Heart left ventricle (tissue), 16 donors: Measurements from ENCODE around the gene SMCR8. TPM values are rescaled to one million over a fixed set of nuclear protein-coding genes. Genes with fewer than 3 reads are reported as not detected.
"Not testable (repeated sequence)": the region's sequence is repeated elsewhere in the genome, so short reads cannot be mapped to it uniquely, and the experiment has no call there.

Experiments used
- ATAC-seq, 4 donors: fragments of 200-7000 bp; cut with Tn5 transposase; one replicate each; pipeline ENCODE4 v1.9.1; 2020 to 2022; ENCODE audit warnings: moderate library complexity in 4 of 4, mild to moderate bottlenecking in 3 of 4, moderate number of reproducible peaks in 1 of 4
- DNase-seq, 5 donors: peaks; one replicate each; pipeline ENCODE4 v3.0.0-alpha.2; 2020
- H3K27ac ChIP-seq, 12 donors: fragments of 200-600 bp; sonication (generic) in 4 of 12; one replicate each; pipeline versions ENCODE4 v1.5.0 to v1.8.0; 2016 to 2022; ENCODE audit warnings: mild to moderate bottlenecking in 2 of 12
- H3K27me3 ChIP-seq, 9 donors: fragments of 200-600 bp; sonication (generic) in 2 of 9; one replicate each; pipeline versions ENCODE4 v1.5.1 to v1.8.0; 2016 to 2022; ENCODE audit warnings: mild to moderate bottlenecking in 3 of 9
- H3K36me3 ChIP-seq, 9 donors: fragments of 200-600 bp; sonication (generic) in 2 of 9; one replicate each; pipeline versions ENCODE4 v1.5.0 to v1.8.0; 2018 to 2022; ENCODE audit warnings: mild to moderate bottlenecking in 2 of 9
- H3K4me1 ChIP-seq, 12 donors: fragments of 200-600 bp; sonication (generic) in 4 of 12; one replicate each; pipeline versions ENCODE4 v1.5.0 to v1.8.0; 2016 to 2022; ENCODE audit warnings: mild to moderate bottlenecking in 3 of 12
- H3K4me3 ChIP-seq, 12 donors: fragments of 200-600 bp; sonication (generic) in 4 of 12; one replicate each; pipeline versions ENCODE4 v1.5.0 to v1.8.0; 2017 to 2022; ENCODE audit warnings: mild to moderate bottlenecking in 9 of 12, moderate library complexity in 4 of 12
- H3K9me3 ChIP-seq, 12 donors: fragments of 200-600 bp; sonication (generic) in 4 of 12; one replicate each; pipeline versions ENCODE4 v1.5.0 to v1.8.0; 2016 to 2022; ENCODE audit warnings: mild to moderate bottlenecking in 1 of 12
- POLR2A ChIP-seq, 2 donors: fragments of 450-650 bp; IDR thresholded peaks; one replicate each; pipeline ENCODE4 v1.6.1; 2017; ENCODE audit warnings: antibody characterized with exemption in 2 of 2, mild to moderate bottlenecking in 2 of 2, moderate library complexity in 2 of 2
- WGBS, 4 donors: extraction: QIAGEN DNeasy Blood & Tissue Kit in 2 of 4; methylation state at CpG; one replicate each; pipeline versions ENCODE4 v1.1.5 to v1.1.7; 2013 to 2018; 5-methylcytosine and 5-hydroxymethylcytosine counted together
- intact Hi-C, 10 donors: fragments of 100-400 bp; cut with DNase I; formaldehyde crosslinking; loops; one replicate each; pipeline versions ENCODE4 v1.11.1 to v1.14.2; 2022
- polyA plus RNA-seq, 2 donors: library from polyadenylated mRNA; stranded (reverse); fragments of 200-250 nt; gene quantifications; one replicate each; pipeline ENCODE4 v1.2.3, GENCODE V29; 2013
- total RNA-seq, 9 donors: library from RNA; depleted of rRNA in 2 of 9; stranded (reverse); fragments of >200 nt in 2 of 9; fragmentation: NEBNext Ultra II Directional in 3 of 9; extraction: Animal tissue kit (Norgen Biotek cat#: 25700) in 3 of 9; gene quantifications; one replicate each; pipeline versions ENCODE4 v1.1.0 to v1.2.4, GENCODE V29; 2016 to 2023
- TF ChIP-seq, protein P1 (sequence below), 12 donors: fragments of 200-600 bp; sonication (generic) in 4 of 12; IDR thresholded peaks; one replicate each; pipeline versions ENCODE4 v1.5.0 to v1.8.0; 2018 to 2022; ENCODE audit warnings: antibody characterized with exemption in 12 of 12, mild to moderate bottlenecking in 5 of 12
- donor health status: ischemic (EF 13 %, LVEDD 7.1; RV severe dilation, severe dysfunction).
- donor health status: healthy with polysubstance abuse.
- donor health status: DM: no; HTN: yes; CAD: no.
- donor health status: DM: no; HTN: no; CAD: no.
- donor health status: ischemic (EF 25% LVEDD 6.9; RV normal size, moderate dysfunction).
- donor health status: ischemic (EF 25% LVEDD 5.7; RV mildly dilated, moderate dysfunction).
- donor health status: healthy.
- donor health status: DM: yes; HTN: yes; CAD: no.
- donor health status: ischemic (EF 35%, LVEDD 5.7; RV mildly dilated, moderate dysfunction).
- donor health status: nonischemic (EF 11% LVEDD 7.7; RV severe dilation, severe dysfunction).
- donor health status: DM: yes; HTN: yes; CAD: no.
- donor health status: PGD.
- donor health status: ischemic (EF 29% LVEDD 5.4; RV normal size, mild dysfunction).
- donor health status: nonischemic (EF 23%, LVEDD 6.1; RV moderate dilation, normal function).

Gene SMCR8
- total and polyA plus RNA-seq, 11 donors, result 2.9 to 17.6 (median 12.4) TPM

DNA sequence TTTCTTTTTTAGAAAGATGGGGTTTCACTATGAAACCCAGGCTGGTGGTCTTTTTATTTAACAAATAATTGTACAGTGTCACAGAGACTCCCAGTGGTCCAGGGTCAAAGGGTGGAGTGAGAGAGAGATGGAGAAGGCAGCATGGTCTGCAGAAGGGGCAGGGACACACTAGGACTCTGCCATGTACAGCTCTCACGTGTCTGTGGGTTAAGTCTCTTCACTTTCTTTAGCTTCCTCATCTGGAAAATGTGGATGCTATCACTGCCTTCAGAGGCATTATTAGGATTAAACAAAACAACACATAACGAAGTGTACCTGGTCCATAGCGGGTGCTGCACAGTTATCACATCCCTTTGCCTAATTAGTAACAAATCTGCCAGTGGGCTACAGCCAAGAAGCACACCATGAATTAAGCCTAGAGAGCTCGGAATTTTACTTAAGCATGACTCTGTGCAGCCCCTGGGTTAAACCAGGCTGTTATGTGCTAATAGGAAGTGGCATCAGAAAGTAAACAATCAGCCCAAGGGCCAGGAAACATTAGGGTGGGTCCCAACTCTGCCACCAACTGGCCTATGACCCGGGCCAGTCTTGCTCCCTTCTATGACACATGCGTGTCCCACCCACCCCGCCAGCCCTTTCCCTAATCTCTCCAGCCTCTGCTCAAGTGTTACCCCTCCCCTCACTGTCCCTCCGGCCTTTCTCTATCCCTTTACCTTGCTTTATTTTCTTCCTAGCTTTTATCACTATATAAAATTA is 14.2 kb upstream of the SMCR8 start:
- H3K4me1 ChIP-seq, result peaks cover 0 to 17% (median 0%) of the 10 kb centered on the region in 12 donors
- DNase-seq (no peak), ATAC-seq (peak in 3 of 4 donors; percentile 31 to 66 (median 34))
- no peaks in the 10 kb centered on the region for H3K9me3 ChIP-seq
- no peaks in the 10 kb centered on the region for H3K27me3 ChIP-seq
- intact Hi-C loops, result no loop called here
- H3K36me3 ChIP-seq, result peaks cover 0 to 82% (median 71%) of the 10 kb centered on the region in 9 donors
- TF ChIP-seq, protein P1, sequence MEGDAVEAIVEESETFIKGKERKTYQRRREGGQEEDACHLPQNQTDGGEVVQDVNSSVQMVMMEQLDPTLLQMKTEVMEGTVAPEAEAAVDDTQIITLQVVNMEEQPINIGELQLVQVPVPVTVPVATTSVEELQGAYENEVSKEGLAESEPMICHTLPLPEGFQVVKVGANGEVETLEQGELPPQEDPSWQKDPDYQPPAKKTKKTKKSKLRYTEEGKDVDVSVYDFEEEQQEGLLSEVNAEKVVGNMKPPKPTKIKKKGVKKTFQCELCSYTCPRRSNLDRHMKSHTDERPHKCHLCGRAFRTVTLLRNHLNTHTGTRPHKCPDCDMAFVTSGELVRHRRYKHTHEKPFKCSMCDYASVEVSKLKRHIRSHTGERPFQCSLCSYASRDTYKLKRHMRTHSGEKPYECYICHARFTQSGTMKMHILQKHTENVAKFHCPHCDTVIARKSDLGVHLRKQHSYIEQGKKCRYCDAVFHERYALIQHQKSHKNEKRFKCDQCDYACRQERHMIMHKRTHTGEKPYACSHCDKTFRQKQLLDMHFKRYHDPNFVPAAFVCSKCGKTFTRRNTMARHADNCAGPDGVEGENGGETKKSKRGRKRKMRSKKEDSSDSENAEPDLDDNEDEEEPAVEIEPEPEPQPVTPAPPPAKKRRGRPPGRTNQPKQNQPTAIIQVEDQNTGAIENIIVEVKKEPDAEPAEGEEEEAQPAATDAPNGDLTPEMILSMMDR (IDR thresholded peaks at IDR 0.05), result no peak
- no peak for TF ChIP-seq POLR2A (IDR thresholded peaks at IDR 0.05)
- H3K27ac ChIP-seq, result peak overlapping the region in 1 of 12 donors; percentile 69
- H3K4me3 ChIP-seq, result no peak overlapping the region
- 82 to 90% (median 87%) methylated on average over 8 of the region's 8 CpGs for WGBS, 4 donors

- DNase-seq, H3K27me3 ChIP-seq, H3K27ac ChIP-seq, ATAC-seq, H3K4me3 ChIP-seq, intact Hi-C loops, H3K9me3 ChIP-seq: not testable (repeated sequence)
- 66 to 73% (median 72%) methylated on average over 13 of the region's 13 CpGs for WGBS, 4 donors
- Histone ChIP-seq H3K4me1 (peaks cover 0 to 17% (median 0%) of the 10 kb centered on the region in 12 donors), H3K36me3 (peaks cover 0 to 98% (median 93%) of the 10 kb centered on the region in 9 donors)
These were observed 11.9 kb upstream of the SMCR8 start for GRCh38 chr17:18303206-18303605.

GRCh38 chr17:18309202-18309601 is 5.9 kb upstream of the SMCR8 start:
- intact Hi-C loops, result loop anchor here in 1 of 10 donors (2.0 kb wide), 1 partner anchor 16 kb away; no protein-coding TSS in a partner anchor
- Histone ChIP-seq H3K36me3 (peaks cover 0 to 71% (median 55%) of the 10 kb centered on the region in 9 donors), H3K4me1 (peaks cover 0 to 27% (median 15%) of the 10 kb centered on the region in 12 donors), H3K27ac (no peak overlapping the region), H3K27me3 (no peaks in the 10 kb centered on the region), H3K4me3 (no peak overlapping the region), H3K9me3 (no peaks in the 10 kb centered on the region)
- 93 to 96% (median 95%) methylated on average over 4 of the region's 4 CpGs for WGBS, 4 donors
- TF ChIP-seq, protein P1 (IDR thresholded peaks at IDR 0.05), result no peak
- no peak for TF ChIP-seq POLR2A (IDR thresholded peaks at IDR 0.05)
- ATAC-seq (no peak), DNase-seq (no peak)

- no peak for TF ChIP-seq POLR2A (IDR thresholded peaks at IDR 0.05)
- TF ChIP-seq, protein P1 (IDR thresholded peaks at IDR 0.05), result no peak
- Histone ChIP-seq H3K36me3 (peaks cover 0 to 50% (median 27%) of the 10 kb centered on the region in 9 donors), H3K9me3 (no peaks in the 10 kb centered on the region), H3K27ac (peak overlapping the region; percentile 20 to 95 (median 86)), H3K4me1 (peaks cover 11 to 66% (median 54%) of the 10 kb centered on the region in 12 donors), H3K27me3 (no peaks in the 10 kb centered on the region), H3K4me3 (peak overlapping the region; percentile 54 to 96 (median 87))
- intact Hi-C loops, result loop anchor here in 8 of 10 donors (2.0 to 10.0 kb wide), 8 partner anchors 49 to 99 kb away; partner anchors contain the start of genes MIEF2 (in 4 of the 8), LLGL1 (in 2 of the 8) and FLII (in 1 of the 8)
- DNase-seq (peak in 2 of 5 donors; percentile 33 to 66), ATAC-seq (no peak)
- WGBS, 4 donors, result 0 to 1% (median 0%) methylated on average over 20 to 39 of the region's 39 CpGs
These were observed 898 bp upstream of the SMCR8 start for GRCh38 chr17:18314059-18314730.
